ENCODE results near the gene PSME3. TPM values are rescaled to one million over a fixed set of nuclear protein-coding genes. Genes with fewer than 3 reads are reported as not detected.

PSME3 gene
- total RNA-seq, 1 experiment from 2014 or later, result 222 TPM

GRCh38 chr17:42792545-42792944 lies 40.7 kb upstream of the PSME3 start:
- Histone ChIP-seq H3T11ph (ENCODE audit: low read length) (no peak overlapping the region), H3K79me2 (ENCODE audit: insufficient read depth, low read length) (no peaks in the 10 kb centered on the region), H3K9me3 (ENCODE audit: control insufficient read depth, low read depth, low read length) (no peaks in the 10 kb centered on the region), H2BK12ac (ENCODE audit: insufficient read length, low read depth, low read length) (no peak overlapping the region), H4K91ac (ENCODE audit: insufficient read length, low read depth, low read length) (no peak overlapping the region), H2BK15ac (ENCODE audit: low read depth, low read length) (no peak overlapping the region), H3K9ac (ENCODE audit: extremely low read depth, insufficient read length, low read length) (no peak overlapping the region), H2AK5ac (ENCODE audit: insufficient read length, low read length) (no peak overlapping the region), H3K79me1 (ENCODE audit: insufficient read depth, low read depth, low read length, poor library complexity, severe bottlenecking) (no peaks in the 10 kb centered on the region), H3K14ac (ENCODE audit: insufficient read depth, low read length) (no peak overlapping the region), H3K56ac (ENCODE audit: insufficient read length, low read depth, low read length) (no peak overlapping the region), H2BK120ac (ENCODE audit: low read depth, low read length, poor library complexity, severe bottlenecking) (no peak overlapping the region), H3K4me2 (ENCODE audit: insufficient read depth, insufficient read length, low read length) (no peak overlapping the region), H2AFZ (ENCODE audit: low read length) (no peak overlapping the region), H2BK20ac (ENCODE audit: low read depth, low read length, poor library complexity, severe bottlenecking) (no peak overlapping the region), H3K4ac (ENCODE audit: low read depth, low read length) (no peak overlapping the region), H3K27ac (ENCODE audit: insufficient read length, low read depth, low read length) (no peak overlapping the region), H3K18ac (ENCODE audit: insufficient read length, low read depth, low read length) (no peak overlapping the region), H3K23ac (ENCODE audit: insufficient read length, low read depth, low read length) (no peak overlapping the region), H2BK5ac (ENCODE audit: insufficient read length, low read length) (no peak overlapping the region), H4K8ac (replicated peaks; ENCODE audit: insufficient read length, low read depth, low read length) (no peak overlapping the region), H4K5ac (ENCODE audit: insufficient read length, low read depth, low read length) (no peak overlapping the region), H4K20me1 (ENCODE audit: control insufficient read depth, insufficient read depth, insufficient read length) (no peaks in the 10 kb centered on the region), H3K4me1 (ENCODE audit: insufficient read depth, low read length) (no peaks in the 10 kb centered on the region; the same call in 1 of the 2 replicates), H3K23me2 (ENCODE audit: insufficient read length, low read depth, low read length, poor library complexity, severe bottlenecking) (no peaks in the 10 kb centered on the region), H3K27me3 (ENCODE audit: insufficient read depth, low read length) (no peaks in the 10 kb centered on the region)
- Mint-ChIP-seq H3K27ac (no peak overlapping the region; a peak in 1 of 7 replicates), H3K4me1 (peaks cover 1 to 2% of the 10 kb centered on the region in 2 experiments), H3K9me3 (no peaks in the 10 kb centered on the region), H3K27me3 (ENCODE audit: low read depth) (no peaks in the 10 kb centered on the region; the same call in 1 of the 2 replicates), H3K36me3 (ENCODE audit: insufficient read depth in 1 of 3, low read depth in 3 of 3) (peaks cover 3 to 19% (median 14%) of the 10 kb centered on the region in 3 experiments; a peak in 5 of 7 replicates), H3K4me3 (no peak overlapping the region)
- no CpG with 5 or more reads among the region's 5 CpGs for WGBS (ENCODE audit: extremely low coverage, insufficient read length, low lambda C conversion rate)
- TF ChIP-seq CTCF (conservative IDR thresholded peaks at IDR 0.05), result no peak
- DNase-seq, result no peak
